ENCODE measurements around the gene AIFM2.
"Not testable (repeated sequence)": the region's sequence is repeated elsewhere in the genome, so short reads cannot be mapped to it uniquely, and the experiment has no call there.

Gene AIFM2

GRCh38 chr10:70145666-70146488, 13.3 kb upstream of the AIFM2 start:
- peak; percentile 90 for DNase-seq

GRCh38 chr10:70145166-70145665, 12.6 kb upstream of the AIFM2 start:
- DNase-seq = no peak

- no peak for DNase-seq
Measured at GRCh38 chr10:70144372-70145110, 11.9 kb upstream of the AIFM2 start.

- no peak for DNase-seq
Measured at GRCh38 chr10:70142555-70142954, 9.9 kb upstream of the AIFM2 start.

GRCh38 chr10:70140297-70140696, 7.7 kb upstream of the AIFM2 start:
- DNase-seq = no peak

- DNase-seq = no peak
Measured at GRCh38 chr10:70139997-70140250, 7.3 kb upstream of the AIFM2 start.

GRCh38 chr10:70139151-70139996, 6.7 kb upstream of the AIFM2 start:
- no peak for DNase-seq

- no peak for DNase-seq
Measured at GRCh38 chr10:70137927-70138883, 5.6 kb upstream of the AIFM2 start.

GRCh38 chr10:70137135-70137534, 4.5 kb upstream of the AIFM2 start:
- DNase-seq = no peak

- no peak for DNase-seq
Measured at GRCh38 chr10:70135684-70136083, 3.1 kb upstream of the AIFM2 start.

- DNase-seq = no peak
Measured at GRCh38 chr10:70135046-70135445, 2.4 kb upstream of the AIFM2 start.

GRCh38 chr10:70131560-70131937, 1.1 kb downstream of the AIFM2 start:
- peak; percentile 56 for DNase-seq

- no peak for DNase-seq
Measured at GRCh38 chr10:70130878-70131559, 1.6 kb downstream of the AIFM2 start.

GRCh38 chr10:70126700-70127395, 5.8 kb downstream of the AIFM2 start:
- DNase-seq = no peak

GRCh38 chr10:70125918-70126552, 6.6 kb downstream of the AIFM2 start:
- DNase-seq = no peak

- DNase-seq = no peak
Measured at GRCh38 chr10:70124918-70125317, 7.7 kb downstream of the AIFM2 start.

GRCh38 chr10:70124415-70124814, 8.2 kb downstream of the AIFM2 start:
- no peak for DNase-seq

- DNase-seq = no peak
Measured at GRCh38 chr10:70123817-70124216, 8.8 kb downstream of the AIFM2 start.

- not testable (repeated sequence) for DNase-seq
Measured at GRCh38 chr10:70123166-70123565, 9.5 kb downstream of the AIFM2 start.

GRCh38 chr10:70122742-70123141, 9.9 kb downstream of the AIFM2 start:
- no peak for DNase-seq

Data from activated effector memory CD4-positive, alpha-beta T cell treated with anti-CD3 and anti-CD28 coated beads, Interleukin-2, amount 50 U/mL, for 16 hours (primary cell).